ENCODE data around the gene MSH5. TPM values are rescaled to one million over a fixed set of nuclear protein-coding genes. Genes with fewer than 3 reads are reported as not detected.

MSH5 gene
- total RNA-seq, 1 experiment from 2014 or later: 58.4 TPM

Small RNA genes within 50 kb of the gene (small RNA-seq; reads per million reads assigned to genes)
- not detected for gene LY6G6D
- not detected for gene MIR4646
- not detected for gene MSH5-SAPCD1
- gene RF00019: not detected
- not detected for gene RNU6-850P
- gene SAPCD1: not detected

Other genes starting within 250 kb of the MSH5 start
- gene MICB, start 241.9 kb upstream of the MSH5 start, total RNA-seq (2014; rRNA removed; shearing (Covaris generic); ENCODE audit: low replicate concordance): 13.2 and 15.7 TPM in 2 replicates
- not detected in 2 replicates for gene MCCD1, start 211.0 kb upstream of the MSH5 start, total RNA-seq (2014; rRNA removed; shearing (Covaris generic); ENCODE audit: low replicate concordance)
- 412 and 561 TPM in 2 replicates for gene DDX39B, start 198.0 kb upstream of the MSH5 start, total RNA-seq (2014; rRNA removed; shearing (Covaris generic); ENCODE audit: low replicate concordance)
- gene ATP6V1G2, start 193.4 kb upstream of the MSH5 start, total RNA-seq (2014; rRNA removed; shearing (Covaris generic); ENCODE audit: low replicate concordance): 15.2 and 34.9 TPM in 2 replicates
- gene NFKBIL1, start 192.4 kb upstream of the MSH5 start, total RNA-seq (2014; rRNA removed; shearing (Covaris generic); ENCODE audit: low replicate concordance): 21.8 and 46.1 TPM in 2 replicates
- 71.1 and 128 TPM in 2 replicates for gene LTA, start 167.7 kb upstream of the MSH5 start, total RNA-seq (2014; rRNA removed; shearing (Covaris generic); ENCODE audit: low replicate concordance)
- 223 and 233 TPM in 2 replicates for gene TNF, start 164.4 kb upstream of the MSH5 start, total RNA-seq (2014; rRNA removed; shearing (Covaris generic); ENCODE audit: low replicate concordance)
- 74.1 and 241 TPM in 2 replicates for gene LTB, start 157.6 kb upstream of the MSH5 start, total RNA-seq (2014; rRNA removed; shearing (Covaris generic); ENCODE audit: low replicate concordance)
- 5.1 and 6.6 TPM in 2 replicates for gene LST1, start 153.7 kb upstream of the MSH5 start, total RNA-seq (2014; rRNA removed; shearing (Covaris generic); ENCODE audit: low replicate concordance)
- not detected in 2 replicates for gene NCR3, start 147.0 kb upstream of the MSH5 start, total RNA-seq (2014; rRNA removed; shearing (Covaris generic); ENCODE audit: low replicate concordance)
- gene AIF1, start 124.8 kb upstream of the MSH5 start, total RNA-seq (2014; rRNA removed; shearing (Covaris generic); ENCODE audit: low replicate concordance): 0.76 TPM in 1 of 2 replicates, not detected in the other
- gene PRRC2A, start 119.3 kb upstream of the MSH5 start, total RNA-seq (2014; rRNA removed; shearing (Covaris generic); ENCODE audit: low replicate concordance): 123 and 147 TPM in 2 replicates
- 145 and 229 TPM in 2 replicates for gene BAG6, start 87.3 kb upstream of the MSH5 start, total RNA-seq (2014; rRNA removed; shearing (Covaris generic); ENCODE audit: low replicate concordance)
- 6.7 and 7.6 TPM in 2 replicates for gene APOM, start 84.1 kb upstream of the MSH5 start, total RNA-seq (2014; rRNA removed; shearing (Covaris generic); ENCODE audit: low replicate concordance)
- gene C6orf47, start 79.2 kb upstream of the MSH5 start, total RNA-seq (2014; rRNA removed; shearing (Covaris generic); ENCODE audit: low replicate concordance): 13.8 and 35.6 TPM in 2 replicates
- gene GPANK1, start 75.0 kb upstream of the MSH5 start, total RNA-seq (2014; rRNA removed; shearing (Covaris generic); ENCODE audit: low replicate concordance): 18.6 and 26.2 TPM in 2 replicates
- 178 and 212 TPM in 2 replicates for gene CSNK2B, start 73.9 kb upstream of the MSH5 start, total RNA-seq (2014; rRNA removed; shearing (Covaris generic); ENCODE audit: low replicate concordance)
- 3.4 and 7.3 TPM in 2 replicates for gene LY6G5B, start 70.0 kb upstream of the MSH5 start, total RNA-seq (2014; rRNA removed; shearing (Covaris generic); ENCODE audit: low replicate concordance)
- 0.51 TPM in 1 of 2 replicates, not detected in the other for gene LY6G5C, start 58.9 kb upstream of the MSH5 start, total RNA-seq (2014; rRNA removed; shearing (Covaris generic); ENCODE audit: low replicate concordance)
- 55.6 and 92.1 TPM in 2 replicates for gene ABHD16A, start 36.7 kb upstream of the MSH5 start, total RNA-seq (2014; rRNA removed; shearing (Covaris generic); ENCODE audit: low replicate concordance)
- gene LY6G6F, start 33.1 kb upstream of the MSH5 start, total RNA-seq (2014; rRNA removed; shearing (Covaris generic); ENCODE audit: low replicate concordance): not detected in 2 replicates
- gene LY6G6D, start 24.7 kb upstream of the MSH5 start, total RNA-seq (2014; rRNA removed; shearing (Covaris generic); ENCODE audit: low replicate concordance): not detected in 2 replicates
- not detected in 2 replicates for gene LY6G6C, start 18.3 kb upstream of the MSH5 start, total RNA-seq (2014; rRNA removed; shearing (Covaris generic); ENCODE audit: low replicate concordance)
- gene MPIG6B, start 16.6 kb upstream of the MSH5 start, total RNA-seq (2014; rRNA removed; shearing (Covaris generic); ENCODE audit: low replicate concordance): not detected in 2 replicates
- 13.3 and 24.0 TPM in 2 replicates for gene DDAH2, start 10.7 kb upstream of the MSH5 start, total RNA-seq (2014; rRNA removed; shearing (Covaris generic); ENCODE audit: low replicate concordance)
- gene CLIC1, start 3.5 kb upstream of the MSH5 start, total RNA-seq (2014; rRNA removed; shearing (Covaris generic); ENCODE audit: low replicate concordance): 385 and 405 TPM in 2 replicates
- 1.8 and 14.0 TPM in 2 replicates for gene SAPCD1, start 22.7 kb downstream of the MSH5 start, total RNA-seq (2014; rRNA removed; shearing (Covaris generic); ENCODE audit: low replicate concordance)
- 0.29 and 0.34 TPM in 2 replicates for gene VWA7, start 37.3 kb downstream of the MSH5 start, total RNA-seq (2014; rRNA removed; shearing (Covaris generic); ENCODE audit: low replicate concordance)
- gene VARS1, start 55.7 kb downstream of the MSH5 start, total RNA-seq (2014; rRNA removed; shearing (Covaris generic); ENCODE audit: low replicate concordance): 38.0 and 43.0 TPM in 2 replicates
- gene LSM2, start 67.0 kb downstream of the MSH5 start, total RNA-seq (2014; rRNA removed; shearing (Covaris generic); ENCODE audit: low replicate concordance): 44.9 and 57.4 TPM in 2 replicates
- gene HSPA1L, start 75.3 kb downstream of the MSH5 start, total RNA-seq (2014; rRNA removed; shearing (Covaris generic); ENCODE audit: low replicate concordance): 0.72 TPM in 1 of 2 replicates, not detected in the other
- 0.32 TPM in 1 of 2 replicates, not detected in the other for gene HSPA1A, start 75.5 kb downstream of the MSH5 start, total RNA-seq (2014; rRNA removed; shearing (Covaris generic); ENCODE audit: low replicate concordance)
- gene HSPA1B, start 87.7 kb downstream of the MSH5 start, total RNA-seq (2014; rRNA removed; shearing (Covaris generic); ENCODE audit: low replicate concordance): 78.6 and 143 TPM in 2 replicates
- 23.7 and 38.7 TPM in 2 replicates for gene NEU1, start 122.8 kb downstream of the MSH5 start, total RNA-seq (2014; rRNA removed; shearing (Covaris generic); ENCODE audit: low replicate concordance)
- not detected in 2 replicates for gene SLC44A4, start 139.0 kb downstream of the MSH5 start, total RNA-seq (2014; rRNA removed; shearing (Covaris generic); ENCODE audit: low replicate concordance)
- 40.0 and 79.0 TPM in 2 replicates for gene EHMT2, start 157.7 kb downstream of the MSH5 start, total RNA-seq (2014; rRNA removed; shearing (Covaris generic); ENCODE audit: low replicate concordance)
- 13.3 and 26.3 TPM in 2 replicates for gene ZBTB12, start 162.1 kb downstream of the MSH5 start, total RNA-seq (2014; rRNA removed; shearing (Covaris generic); ENCODE audit: low replicate concordance)
- gene C2, start 187.7 kb downstream of the MSH5 start, total RNA-seq (2014; rRNA removed; shearing (Covaris generic); ENCODE audit: low replicate concordance): not detected in 2 replicates
- gene CFB, start 206.1 kb downstream of the MSH5 start, total RNA-seq (2014; rRNA removed; shearing (Covaris generic); ENCODE audit: low replicate concordance): 0.22 TPM in 1 of 2 replicates, not detected in the other
- 56.3 and 146 TPM in 2 replicates for gene NELFE, start 219.0 kb downstream of the MSH5 start, total RNA-seq (2014; rRNA removed; shearing (Covaris generic); ENCODE audit: low replicate concordance)
- gene SKIC2, start 219.2 kb downstream of the MSH5 start, total RNA-seq (2014; rRNA removed; shearing (Covaris generic); ENCODE audit: low replicate concordance): 43.7 and 60.0 TPM in 2 replicates
- 20.8 and 25.0 TPM in 2 replicates for gene DXO, start 232.1 kb downstream of the MSH5 start, total RNA-seq (2014; rRNA removed; shearing (Covaris generic); ENCODE audit: low replicate concordance)
- gene C4A, start 242.1 kb downstream of the MSH5 start, total RNA-seq (2014; rRNA removed; shearing (Covaris generic); ENCODE audit: low replicate concordance): 2.9 and 3.8 TPM in 2 replicates